ENCODE data around the gene TMEM82. TPM values are rescaled to one million over a fixed set of nuclear protein-coding genes. Genes with fewer than 3 reads are reported as not detected.

TMEM82 gene
- polyA plus RNA-seq, 1 of the 3 experiments (the other 2 are of a cell fraction): not detected

DNA sequence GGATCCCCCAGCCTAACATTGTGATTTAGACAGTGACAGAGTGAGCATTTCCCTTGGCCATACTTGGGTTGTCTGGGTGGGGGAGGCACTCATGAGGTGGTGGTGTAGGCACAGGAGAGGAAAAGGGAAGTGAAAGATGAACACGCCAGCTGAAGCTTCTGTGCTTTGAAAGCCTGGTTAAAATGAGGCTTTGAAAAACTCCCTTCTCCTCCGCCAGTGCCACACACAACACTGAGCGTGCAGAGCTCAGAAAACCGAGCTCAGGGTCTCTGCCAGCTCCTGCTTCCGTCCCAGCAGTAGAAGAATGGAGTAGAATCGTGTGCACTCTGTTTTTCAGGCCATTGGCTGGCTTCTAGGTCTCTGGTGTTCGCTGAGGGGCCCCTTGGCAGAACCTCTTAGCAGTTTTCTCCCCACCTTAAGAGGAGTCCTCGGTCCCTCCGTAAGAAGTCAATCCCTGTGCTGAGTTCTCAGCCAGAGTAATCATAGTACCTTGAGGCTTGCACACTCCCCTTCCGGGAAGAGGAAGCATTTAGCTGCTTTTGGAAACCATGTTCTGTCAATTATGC, 45.3 kb upstream of the TMEM82 start:
- Histone ChIP-seq H3K27me3 (ENCODE audit: insufficient read depth) (no peaks in the 10 kb centered on the region), H2AFZ (ENCODE audit: low read depth) (no peak overlapping the region), H3K9me3 (no peaks in the 10 kb centered on the region), H3K9ac (no peak overlapping the region), H3K4me2 (no peak overlapping the region), H3K4me3 (ENCODE audit: low read depth in 2 of 2, low read length in 1 of 2) (no peak overlapping the region), H3K9me2 (no peaks in the 10 kb centered on the region), H3K4me1 (ENCODE audit: control insufficient read depth in 1 of 2, insufficient read depth in 2 of 2, low read depth in 1 of 2, low read length in 1 of 2) (no peaks in the 10 kb centered on the region), H3K36me3 (replicated peaks in 1 of 2; ENCODE audit: control insufficient read depth in 1 of 2, insufficient read depth in 2 of 2, low read length in 1 of 2) (no peaks in the 10 kb centered on the region), H3K79me2 (ENCODE audit: insufficient read depth) (peaks cover 95% of the 10 kb centered on the region), H3F3A (replicated peaks; ENCODE audit: insufficient read depth) (no peaks in the 10 kb centered on the region), H4K20me1 (ENCODE audit: insufficient read depth) (peaks cover 44% of the 10 kb centered on the region), H3K27ac (ENCODE audit: low read depth in 2 of 2, low read length in 1 of 2) (no peak overlapping the region)
- TF ChIP-seq, protein P1, sequence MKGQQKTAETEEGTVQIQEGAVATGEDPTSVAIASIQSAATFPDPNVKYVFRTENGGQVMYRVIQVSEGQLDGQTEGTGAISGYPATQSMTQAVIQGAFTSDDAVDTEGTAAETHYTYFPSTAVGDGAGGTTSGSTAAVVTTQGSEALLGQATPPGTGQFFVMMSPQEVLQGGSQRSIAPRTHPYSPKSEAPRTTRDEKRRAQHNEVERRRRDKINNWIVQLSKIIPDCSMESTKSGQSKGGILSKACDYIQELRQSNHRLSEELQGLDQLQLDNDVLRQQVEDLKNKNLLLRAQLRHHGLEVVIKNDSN (IDR thresholded peaks at IDR 0.05; ENCODE audit: borderline replicate concordance, low read depth): no peak
- TF ChIP-seq FOSL2 (IDR thresholded peaks at IDR 0.05; ENCODE audit: borderline replicate concordance, low read depth) (no peak), EP300 (IDR thresholded peaks at IDR 0.05; ENCODE audit: borderline replicate concordance in 1 of 2, low read depth in 1 of 2, low read length in 1 of 2) (no peak), TAF1 (IDR thresholded peaks at IDR 0.05; ENCODE audit: borderline replicate concordance, low read depth, low read length) (no peak), NFIC (IDR thresholded peaks at IDR 0.05; ENCODE audit: borderline replicate concordance) (no peak), FOXJ3 (CRISPR knock-in tag; IDR thresholded peaks at IDR 0.05) (no peak), RXRA (IDR thresholded peaks at IDR 0.05; ENCODE audit: borderline replicate concordance, low read depth) (no peak), RAD21 (IDR thresholded peaks at IDR 0.05; ENCODE audit: low read length) (no peak), MAX (IDR thresholded peaks at IDR 0.05; ENCODE audit: low read depth) (no peak), FOXM1 (IDR thresholded peaks at IDR 0.05; ENCODE audit: low read depth) (no peak), RFX5 (IDR thresholded peaks at IDR 0.05; ENCODE audit: low read length) (no peak)
- TF ChIP-seq, protein P2, sequence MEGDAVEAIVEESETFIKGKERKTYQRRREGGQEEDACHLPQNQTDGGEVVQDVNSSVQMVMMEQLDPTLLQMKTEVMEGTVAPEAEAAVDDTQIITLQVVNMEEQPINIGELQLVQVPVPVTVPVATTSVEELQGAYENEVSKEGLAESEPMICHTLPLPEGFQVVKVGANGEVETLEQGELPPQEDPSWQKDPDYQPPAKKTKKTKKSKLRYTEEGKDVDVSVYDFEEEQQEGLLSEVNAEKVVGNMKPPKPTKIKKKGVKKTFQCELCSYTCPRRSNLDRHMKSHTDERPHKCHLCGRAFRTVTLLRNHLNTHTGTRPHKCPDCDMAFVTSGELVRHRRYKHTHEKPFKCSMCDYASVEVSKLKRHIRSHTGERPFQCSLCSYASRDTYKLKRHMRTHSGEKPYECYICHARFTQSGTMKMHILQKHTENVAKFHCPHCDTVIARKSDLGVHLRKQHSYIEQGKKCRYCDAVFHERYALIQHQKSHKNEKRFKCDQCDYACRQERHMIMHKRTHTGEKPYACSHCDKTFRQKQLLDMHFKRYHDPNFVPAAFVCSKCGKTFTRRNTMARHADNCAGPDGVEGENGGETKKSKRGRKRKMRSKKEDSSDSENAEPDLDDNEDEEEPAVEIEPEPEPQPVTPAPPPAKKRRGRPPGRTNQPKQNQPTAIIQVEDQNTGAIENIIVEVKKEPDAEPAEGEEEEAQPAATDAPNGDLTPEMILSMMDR (IDR thresholded peaks at IDR 0.05): no peak
- ChIA-PET POLR2A (no interaction called here), CTCF (interaction anchor here (1.2 to 1.5 kb wide), 2 partner anchors 15 to 44 kb away, joined by 3 to 4 read pairs; no protein-coding TSS in a partner anchor)
- 93% methylated on average over 10 of the region's 10 CpGs for WGBS (ENCODE audit: low lambda C conversion rate)
- no peak for DNase-seq

DNA sequence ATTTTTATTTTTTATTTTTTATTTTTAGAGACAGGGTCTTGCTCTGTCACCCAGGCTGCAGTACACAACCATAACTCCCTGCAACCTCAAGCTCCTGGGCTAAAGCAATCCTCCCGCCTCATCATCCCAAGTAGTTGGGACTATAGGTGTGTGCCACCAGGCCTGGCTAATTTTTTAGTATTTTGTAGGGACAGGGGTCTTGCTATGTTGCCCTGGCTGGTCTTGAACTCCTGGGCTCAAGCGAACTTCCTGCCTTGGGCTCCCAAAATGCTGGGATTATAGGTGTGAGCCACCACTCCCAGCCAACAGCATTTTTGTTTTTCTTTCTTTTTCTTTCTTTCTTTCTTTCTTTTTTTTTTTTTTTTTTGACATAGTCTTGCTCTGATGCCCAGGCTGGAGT, 44.1 kb upstream of the TMEM82 start:
- H3K9me2 ChIP-seq: no peaks in the 10 kb centered on the region
- peaks cover 49% of the 10 kb centered on the region for H4K20me1 ChIP-seq (ENCODE audit: insufficient read depth)
- TF ChIP-seq GABPA (IDR thresholded peaks at IDR 0.05; ENCODE audit: low read depth) (no peak), YY1 (IDR thresholded peaks at IDR 0.05; ENCODE audit: low read depth) (no peak), SMC3 (IDR thresholded peaks at IDR 0.05; ENCODE audit: low read depth, low read length) (no peak), EZH2phosphoT487 (IDR thresholded peaks at IDR 0.05; ENCODE audit: borderline replicate concordance, low read depth) (no peak), GATA2 (CRISPR knock-in tag; IDR thresholded peaks at IDR 0.05) (no peak), FOXJ3 (CRISPR knock-in tag; IDR thresholded peaks at IDR 0.05) (no peak)
- TF ChIP-seq, protein P3, sequence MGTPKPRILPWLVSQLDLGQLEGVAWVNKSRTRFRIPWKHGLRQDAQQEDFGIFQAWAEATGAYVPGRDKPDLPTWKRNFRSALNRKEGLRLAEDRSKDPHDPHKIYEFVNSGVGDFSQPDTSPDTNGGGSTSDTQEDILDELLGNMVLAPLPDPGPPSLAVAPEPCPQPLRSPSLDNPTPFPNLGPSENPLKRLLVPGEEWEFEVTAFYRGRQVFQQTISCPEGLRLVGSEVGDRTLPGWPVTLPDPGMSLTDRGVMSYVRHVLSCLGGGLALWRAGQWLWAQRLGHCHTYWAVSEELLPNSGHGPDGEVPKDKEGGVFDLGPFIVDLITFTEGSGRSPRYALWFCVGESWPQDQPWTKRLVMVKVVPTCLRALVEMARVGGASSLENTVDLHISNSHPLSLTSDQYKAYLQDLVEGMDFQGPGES (IDR thresholded peaks at IDR 0.05; ENCODE audit: low read depth, low read length): no peak
- TF ChIP-seq, protein P2 (IDR thresholded peaks at IDR 0.05): no peak
- H3K4me2 ChIP-seq: no peak overlapping the region
- H2AFZ ChIP-seq (ENCODE audit: low read depth): no peak overlapping the region
- H3K27me3 ChIP-seq (ENCODE audit: insufficient read depth): no peaks in the 10 kb centered on the region
- H3K79me2 ChIP-seq (ENCODE audit: insufficient read depth): peaks cover 95% of the 10 kb centered on the region
- peaks cover 9% of the 10 kb centered on the region for H3F3A ChIP-seq (replicated peaks; ENCODE audit: insufficient read depth)
- peaks cover 0 to 3% of the 10 kb centered on the region in 2 experiments; a peak in 1 of 4 replicates for H3K4me1 ChIP-seq (ENCODE audit: control insufficient read depth in 1 of 2, insufficient read depth in 2 of 2, low read depth in 1 of 2, low read length in 1 of 2)
- no peak for DNase-seq
- no peaks in the 10 kb centered on the region for H3K9me3 ChIP-seq
- ChIA-PET POLR2A (no interaction called here), CTCF (interaction anchor here (1.2 kb wide), 1 partner anchor 43 kb away, joined by 4 read pairs; no protein-coding TSS in a partner anchor)
- no peak overlapping the region for H3K4me3 ChIP-seq (ENCODE audit: low read depth in 2 of 2, low read length in 1 of 2)
- no peaks in the 10 kb centered on the region for H3K36me3 ChIP-seq (replicated peaks in 1 of 2; ENCODE audit: control insufficient read depth in 1 of 2, insufficient read depth in 2 of 2, low read length in 1 of 2)
- no peak overlapping the region for H3K9ac ChIP-seq
- no peak overlapping the region for H3K27ac ChIP-seq (ENCODE audit: low read depth in 2 of 2, low read length in 1 of 2)
- WGBS (ENCODE audit: low lambda C conversion rate): 94% methylated on average over 2 of the region's 2 CpGs

Measured in SK-N-SH (cell line).